HG02588 (cell line): ENCODE data around the gene CTBP2.
"Not testable (repeated sequence)": the region's sequence is repeated elsewhere in the genome, so short reads cannot be mapped to it uniquely, and the experiment has no call there.

Experiments
- ATAC-seq: cut with Tn5 transposase; IDR thresholded peaks from one replicate; pipeline ENCODE4 v1.9.1; 2021; ENCODE audit warnings: mild to moderate bottlenecking, moderate library complexity; ENCODE audit not compliant: unreplicated experiment

CTBP2 gene

GRCh38 chr10:124992462-124993344 lies 167.7 kb downstream of the CTBP2 start:
- no peak for ATAC-seq

GRCh38 chr10:124991835-124992234 lies 168.5 kb downstream of the CTBP2 start:
- ATAC-seq: no peak

GRCh38 chr10:124990671-124991625 lies 169.4 kb downstream of the CTBP2 start:
- ATAC-seq: no peak

GRCh38 chr10:124989526-124989925 lies 170.8 kb downstream of the CTBP2 start:
- ATAC-seq: no peak

GRCh38 chr10:124988753-124989152 lies 171.6 kb downstream of the CTBP2 start:
- not testable (repeated sequence) for ATAC-seq

GRCh38 chr10:124987788-124988187 lies 172.6 kb downstream of the CTBP2 start:
- no peak for ATAC-seq

- no peak for ATAC-seq
These were observed 175.2 kb downstream of the CTBP2 start for GRCh38 chr10:124985162-124985561.

GRCh38 chr10:124984376-124984775 lies 176.0 kb downstream of the CTBP2 start:
- ATAC-seq: no peak

GRCh38 chr10:124983321-124983720 lies 177.0 kb downstream of the CTBP2 start:
- ATAC-seq: no peak

GRCh38 chr10:124978376-124978725 lies 182.0 kb downstream of the CTBP2 start:
- ATAC-seq: no peak

GRCh38 chr10:124977648-124978375 lies 182.6 kb downstream of the CTBP2 start:
- no peak for ATAC-seq

GRCh38 chr10:124977161-124977560 lies 183.2 kb downstream of the CTBP2 start:
- ATAC-seq: no peak

- ATAC-seq: peak; percentile 70
These were observed 184.3 kb downstream of the CTBP2 start for GRCh38 chr10:124975977-124976514.

- no peak for ATAC-seq
These were observed 186.2 kb downstream of the CTBP2 start for GRCh38 chr10:124974131-124974530.

GRCh38 chr10:124972637-124973036 lies 187.7 kb downstream of the CTBP2 start:
- no peak for ATAC-seq

GRCh38 chr10:124971276-124971675 lies 189.1 kb downstream of the CTBP2 start:
- no peak for ATAC-seq

GRCh38 chr10:124967255-124967654 lies 193.1 kb downstream of the CTBP2 start:
- no peak for ATAC-seq

- no peak for ATAC-seq
These were observed 194.4 kb downstream of the CTBP2 start for GRCh38 chr10:124966008-124966407.

GRCh38 chr10:124963866-124964720 lies 196.3 kb downstream of the CTBP2 start:
- ATAC-seq: no peak

- ATAC-seq: no peak
These were observed 197.9 kb downstream of the CTBP2 start for GRCh38 chr10:124962421-124962820.
